ENCODE measurements around the gene B4GALNT4.

Gene B4GALNT4

DNA sequence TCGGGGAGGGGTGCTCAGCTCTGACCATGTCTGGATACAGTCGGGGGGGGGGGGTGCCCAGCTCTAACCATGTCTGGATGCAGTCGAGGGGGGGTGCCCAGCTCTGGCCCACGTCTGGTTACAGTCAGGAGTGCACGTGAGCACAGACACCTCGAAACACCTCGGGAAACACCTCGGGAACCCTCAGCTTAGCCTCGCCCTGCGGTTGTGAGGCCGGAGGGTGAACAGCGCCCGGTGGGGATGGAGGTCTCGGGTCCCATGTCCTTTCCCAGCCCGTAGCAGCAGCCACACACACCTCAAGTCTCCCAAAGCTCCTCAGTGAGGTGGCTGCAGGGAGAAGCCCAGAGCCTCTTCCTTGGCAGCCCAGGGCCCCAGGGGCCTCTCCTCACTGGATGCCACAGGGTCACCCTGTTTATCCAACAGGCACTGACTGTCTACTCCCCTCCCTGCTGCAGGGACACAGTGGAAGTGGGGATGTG, 43.4 kb downstream of the B4GALNT4 start:
- H3K4me2 ChIP-seq: no peak overlapping the region
- no peaks in the 10 kb centered on the region for H3K79me2 ChIP-seq (ENCODE audit: insufficient read depth, low read depth)
- H3K9ac ChIP-seq: no peak overlapping the region
- no peaks in the 10 kb centered on the region for H3K4me1 ChIP-seq (ENCODE audit: low read depth, poor library complexity, severe bottlenecking)
- no peaks in the 10 kb centered on the region for H4K20me1 ChIP-seq (ENCODE audit: insufficient read depth)
- peaks cover 48% of the 10 kb centered on the region for H3K27me3 ChIP-seq (ENCODE audit: insufficient read depth, low read depth)
- no peak for TF ChIP-seq CTCF (conservative IDR thresholded peaks at IDR 0.05; ENCODE audit: low read depth, low read length)
- no peak overlapping the region for H3K4me3 ChIP-seq (IDR thresholded peaks at IDR 0.05; ENCODE audit: insufficient read depth, low read depth, low read length)
- H3K36me3 ChIP-seq (ENCODE audit: insufficient read depth): no peaks in the 10 kb centered on the region
- H2AFZ ChIP-seq (ENCODE audit: low read depth): no peak overlapping the region
- H3K27ac ChIP-seq: no peak overlapping the region

- Histone ChIP-seq H3K4me2 (no peak overlapping the region), H3K27ac (no peak overlapping the region)
These were observed 44.1 kb downstream of the B4GALNT4 start for GRCh38 chr11:413120-414081.

DNA sequence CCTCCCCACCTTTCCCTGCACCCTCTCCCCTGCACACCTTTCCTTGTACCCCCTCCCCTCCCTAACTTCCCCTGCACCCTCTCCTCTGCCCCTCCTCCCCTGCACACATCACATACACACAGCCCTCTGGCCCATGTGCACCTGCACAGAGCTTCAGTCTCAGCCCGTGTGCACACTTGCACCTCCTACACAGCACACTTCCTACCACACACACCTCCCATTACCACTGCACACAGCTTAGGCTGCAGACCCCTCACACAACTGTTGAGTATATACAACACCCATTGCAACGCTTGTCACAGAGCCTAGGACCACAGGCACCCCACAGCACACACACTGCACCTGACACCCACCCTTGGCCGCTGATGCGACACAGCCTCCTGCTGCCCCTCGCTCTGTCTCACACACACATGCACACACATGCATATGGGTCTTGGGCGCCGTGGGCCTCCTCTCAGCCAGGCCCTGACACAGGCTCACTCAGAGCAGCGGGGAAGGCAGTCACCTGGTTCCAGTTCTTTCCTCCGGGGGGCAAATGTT, 45.1 kb downstream of the B4GALNT4 start:
- no peak overlapping the region for H3K4me3 ChIP-seq (IDR thresholded peaks at IDR 0.05; ENCODE audit: insufficient read depth, low read depth, low read length)
- no peak for TF ChIP-seq CTCF (conservative IDR thresholded peaks at IDR 0.05; ENCODE audit: low read depth, low read length)
- no peak overlapping the region for H3K4me2 ChIP-seq

More at GRCh38 chr11:413120-414081, 44.1 kb downstream of the B4GALNT4 start:
- Histone ChIP-seq H4K20me1 (ENCODE audit: insufficient read depth) (no peaks in the 10 kb centered on the region), H3K36me3 (ENCODE audit: insufficient read depth) (no peaks in the 10 kb centered on the region), H3K4me1 (ENCODE audit: low read depth, poor library complexity, severe bottlenecking) (no peaks in the 10 kb centered on the region), H2AFZ (ENCODE audit: low read depth) (no peak overlapping the region), H3K4me3 (IDR thresholded peaks at IDR 0.05; ENCODE audit: insufficient read depth, low read depth, low read length) (no peak overlapping the region), H3K79me2 (ENCODE audit: insufficient read depth, low read depth) (no peaks in the 10 kb centered on the region), H3K9ac (no peak overlapping the region), H3K27me3 (ENCODE audit: insufficient read depth, low read depth) (peaks cover 55% of the 10 kb centered on the region)
- no peak for TF ChIP-seq CTCF (conservative IDR thresholded peaks at IDR 0.05; ENCODE audit: low read depth, low read length)

GRCh38 chr11:415640-416041, 46.3 kb downstream of the B4GALNT4 start:
- no peak overlapping the region for H3K4me2 ChIP-seq
- no peak overlapping the region for H3K4me3 ChIP-seq (IDR thresholded peaks at IDR 0.05; ENCODE audit: insufficient read depth, low read depth, low read length)
- no peak for TF ChIP-seq CTCF (conservative IDR thresholded peaks at IDR 0.05; ENCODE audit: low read depth, low read length)
- H3K4me1 ChIP-seq (ENCODE audit: low read depth, poor library complexity, severe bottlenecking): no peaks in the 10 kb centered on the region
- no peaks in the 10 kb centered on the region for H3K79me2 ChIP-seq (ENCODE audit: insufficient read depth, low read depth)
- H3K9ac ChIP-seq: no peak overlapping the region
- no peaks in the 10 kb centered on the region for H4K20me1 ChIP-seq (ENCODE audit: insufficient read depth)
- H3K27me3 ChIP-seq (ENCODE audit: insufficient read depth, low read depth): peaks cover 54% of the 10 kb centered on the region
- no peaks in the 10 kb centered on the region for H3K36me3 ChIP-seq (ENCODE audit: insufficient read depth)
- no peak overlapping the region for H3K27ac ChIP-seq
- no peak overlapping the region for H2AFZ ChIP-seq (ENCODE audit: low read depth)

More for the DNA sequence above, 45.1 kb downstream of the B4GALNT4 start:
- Histone ChIP-seq H3K27me3 (ENCODE audit: insufficient read depth, low read depth) (peaks cover 61% of the 10 kb centered on the region), H3K4me1 (ENCODE audit: low read depth, poor library complexity, severe bottlenecking) (no peaks in the 10 kb centered on the region), H3K79me2 (ENCODE audit: insufficient read depth, low read depth) (no peaks in the 10 kb centered on the region), H3K27ac (no peak overlapping the region), H3K9ac (no peak overlapping the region), H2AFZ (ENCODE audit: low read depth) (no peak overlapping the region), H4K20me1 (ENCODE audit: insufficient read depth) (no peaks in the 10 kb centered on the region), H3K36me3 (ENCODE audit: insufficient read depth) (no peaks in the 10 kb centered on the region)
